ENCODE results near the gene CLIP2.

CLIP2 gene

GRCh38 chr7:74452748-74453321 lies 163.6 kb downstream of the CLIP2 start:
- Histone ChIP-seq H3K4me3 (ENCODE audit: insufficient read depth, low read depth, low read length) (peak overlapping the region; percentile 68), H3K4me1 (ENCODE audit: control insufficient read depth, insufficient read depth, low read length) (no peaks in the 10 kb centered on the region), H3K9me3 (ENCODE audit: control insufficient read depth, low read length) (no peaks in the 10 kb centered on the region), H3K27me3 (ENCODE audit: control insufficient read depth, insufficient read depth, low read length, poor library complexity, severe bottlenecking) (no peaks in the 10 kb centered on the region), H3K36me3 (ENCODE audit: control insufficient read depth, insufficient read depth, low read length) (no peaks in the 10 kb centered on the region), H3K27ac (ENCODE audit: insufficient read depth, low read depth, low read length, poor library complexity, severe bottlenecking) (no peak overlapping the region)
- 78 to 88% methylated on average over 9 to 15 of the region's 15 CpGs for WGBS, 2 experiments

- 3 to 4% methylated on average over 57 to 61 of the region's 62 CpGs for WGBS, 2 experiments
- Histone ChIP-seq H3K9me3 (ENCODE audit: control insufficient read depth, low read length) (no peaks in the 10 kb centered on the region), H3K4me3 (ENCODE audit: insufficient read depth, low read depth, low read length) (peak within 1 kb of the TSS; percentile 68), H3K27ac (ENCODE audit: insufficient read depth, low read depth, low read length, poor library complexity, severe bottlenecking) (peak within 1 kb of the TSS; percentile 54), H3K27me3 (ENCODE audit: control insufficient read depth, insufficient read depth, low read length, poor library complexity, severe bottlenecking) (no peaks in the 10 kb centered on the region), H3K4me1 (ENCODE audit: control insufficient read depth, insufficient read depth, low read length) (no peaks in the 10 kb centered on the region), H3K36me3 (ENCODE audit: control insufficient read depth, insufficient read depth, low read length) (no peaks in the 10 kb centered on the region)
These were observed 164.3 kb downstream of the CLIP2 start, which contains the start of gene GTF2IRD1 for GRCh38 chr7:74453322-74454011. TSS of gene GTF2IRD1 (plus strand) at chr7:74453906. CDS start at chr7:74508081, 54,175 bp downstream.

- 1 to 2% methylated on average over 56 of the region's 61 CpGs for WGBS, 2 experiments
- Histone ChIP-seq H3K27ac (ENCODE audit: insufficient read depth, low read depth, low read length, poor library complexity, severe bottlenecking) (peak overlapping the region; percentile 30), H3K36me3 (ENCODE audit: control insufficient read depth, insufficient read depth, low read length) (no peaks in the 10 kb centered on the region), H3K9me3 (ENCODE audit: control insufficient read depth, low read length) (no peaks in the 10 kb centered on the region), H3K4me3 (ENCODE audit: insufficient read depth, low read depth, low read length) (peak overlapping the region; percentile 68), H3K4me1 (ENCODE audit: control insufficient read depth, insufficient read depth, low read length) (no peaks in the 10 kb centered on the region), H3K27me3 (ENCODE audit: control insufficient read depth, insufficient read depth, low read length, poor library complexity, severe bottlenecking) (no peaks in the 10 kb centered on the region)
These were observed 165.1 kb downstream of the CLIP2 start for GRCh38 chr7:74454021-74454924.

GRCh38 chr7:74454925-74455288 lies 165.7 kb downstream of the CLIP2 start:
- Histone ChIP-seq H3K4me1 (ENCODE audit: control insufficient read depth, insufficient read depth, low read length) (no peaks in the 10 kb centered on the region), H3K4me3 (ENCODE audit: insufficient read depth, low read depth, low read length) (peak overlapping the region; percentile 68), H3K9me3 (ENCODE audit: control insufficient read depth, low read length) (no peaks in the 10 kb centered on the region), H3K27ac (ENCODE audit: insufficient read depth, low read depth, low read length, poor library complexity, severe bottlenecking) (peak overlapping the region; percentile 17), H3K36me3 (ENCODE audit: control insufficient read depth, insufficient read depth, low read length) (no peaks in the 10 kb centered on the region), H3K27me3 (ENCODE audit: control insufficient read depth, insufficient read depth, low read length, poor library complexity, severe bottlenecking) (no peaks in the 10 kb centered on the region)
- WGBS, 2 experiments = 57 to 61% methylated on average over 11 of the region's 11 CpGs

GRCh38 chr7:74455291-74455804 lies 166.1 kb downstream of the CLIP2 start:
- Histone ChIP-seq H3K4me3 (ENCODE audit: insufficient read depth, low read depth, low read length) (peak overlapping the region; percentile 68), H3K27me3 (ENCODE audit: control insufficient read depth, insufficient read depth, low read length, poor library complexity, severe bottlenecking) (no peaks in the 10 kb centered on the region), H3K4me1 (ENCODE audit: control insufficient read depth, insufficient read depth, low read length) (no peaks in the 10 kb centered on the region), H3K27ac (ENCODE audit: insufficient read depth, low read depth, low read length, poor library complexity, severe bottlenecking) (peak overlapping the region; percentile 17), H3K36me3 (ENCODE audit: control insufficient read depth, insufficient read depth, low read length) (no peaks in the 10 kb centered on the region), H3K9me3 (ENCODE audit: control insufficient read depth, low read length) (no peaks in the 10 kb centered on the region)
- 84 to 88% methylated on average over 13 of the region's 13 CpGs for WGBS, 2 experiments

Measured in ectodermal cell (in vitro differentiated cells).